ENCODE results near the gene NT5C1B.

GRCh38 chr2:18605115-18605514, 15.7 kb upstream of the NT5C1B start:
- TF ChIP-seq TAF1 (IDR thresholded peaks at IDR 0.05; ENCODE audit: borderline replicate concordance, low read depth, low read length) (no peak), POLR2A (IDR thresholded peaks at IDR 0.05; ENCODE audit: low read depth, low read length) (no peak)

Measured in GM12892 (cell line).